Type B pancreatic cell (in vitro differentiated cells): ENCODE data around the gene TSHZ2. TPM values are rescaled to one million over a fixed set of nuclear protein-coding genes. Genes with fewer than 3 reads are reported as not detected.
A peak's percentile ranks its signal among the peaks of the same experiment; 100 is the strongest.

Experiments
- DNase-seq: peaks from one replicate; pipeline ENCODE4 v3.0.0; 2021; ENCODE audit warnings: mixed read lengths; ENCODE audit not compliant: unreplicated experiment; ENCODE audit errors: extremely low spot score
- H3K27ac Mint-ChIP-seq: 2 replicates; pipeline ENCODE4 v1.8.0; 2021; ENCODE audit warnings: mild to moderate bottlenecking, mixed read lengths
- H3K27me3 Mint-ChIP-seq: 2 replicates; pipeline ENCODE4 v1.8.0; 2021; ENCODE audit warnings: mixed read lengths
- H3K36me3 Mint-ChIP-seq: 2 replicates; pipeline ENCODE4 v1.8.0; 2021; ENCODE audit warnings: mixed read lengths
- H3K4me1 Mint-ChIP-seq: one replicate; pipeline ENCODE4 v1.8.0; 2021; ENCODE audit warnings: mixed read lengths; ENCODE audit not compliant: unreplicated experiment
- H3K4me3 Mint-ChIP-seq: 2 replicates; pipeline ENCODE4 v1.8.0; 2021; ENCODE audit warnings: mild to moderate bottlenecking, mixed read lengths
- H3K9me3 Mint-ChIP-seq: 2 replicates; pipeline ENCODE4 v1.8.0; 2021; ENCODE audit warnings: mixed read lengths
- total RNA-seq: library from RNA; stranded (reverse); gene quantifications from 2 replicates; pipeline ENCODE4 v1.2.1, GENCODE V29; 2021; ENCODE audit warnings: low replicate concordance
- TF ChIP-seq, protein P1 (sequence below): fragments of 200-600 bp; sonication (generic); conservative IDR thresholded peaks from 2 replicates; pipeline ENCODE4 v1.5.0; 2021; ENCODE audit warnings: antibody characterized with exemption, mild to moderate bottlenecking

TSHZ2 gene
- total RNA-seq, 1 donor from 2014 or later, result 45.5 TPM

DNA sequence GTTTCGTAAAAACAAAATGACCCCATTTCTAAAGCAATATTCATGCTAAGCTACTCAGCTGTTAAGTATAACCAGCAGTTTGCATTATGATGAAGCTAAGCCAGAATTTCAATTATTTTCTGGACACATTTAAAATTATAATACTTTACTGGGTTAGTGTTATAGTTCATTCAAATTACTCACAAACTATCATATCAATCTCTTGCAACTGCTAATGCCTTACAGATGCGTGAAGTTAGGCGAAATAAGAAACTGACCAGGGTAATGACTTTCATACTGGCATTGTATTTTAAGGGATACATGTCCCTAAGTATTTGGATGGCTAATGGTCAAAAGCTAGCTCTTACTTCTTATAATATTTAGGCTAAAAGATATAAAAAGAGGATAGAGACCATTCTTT is 249.6 kb downstream of the TSHZ2 start:
- no peak overlapping the region for H3K4me3 Mint-ChIP-seq
- TF ChIP-seq, protein P1, sequence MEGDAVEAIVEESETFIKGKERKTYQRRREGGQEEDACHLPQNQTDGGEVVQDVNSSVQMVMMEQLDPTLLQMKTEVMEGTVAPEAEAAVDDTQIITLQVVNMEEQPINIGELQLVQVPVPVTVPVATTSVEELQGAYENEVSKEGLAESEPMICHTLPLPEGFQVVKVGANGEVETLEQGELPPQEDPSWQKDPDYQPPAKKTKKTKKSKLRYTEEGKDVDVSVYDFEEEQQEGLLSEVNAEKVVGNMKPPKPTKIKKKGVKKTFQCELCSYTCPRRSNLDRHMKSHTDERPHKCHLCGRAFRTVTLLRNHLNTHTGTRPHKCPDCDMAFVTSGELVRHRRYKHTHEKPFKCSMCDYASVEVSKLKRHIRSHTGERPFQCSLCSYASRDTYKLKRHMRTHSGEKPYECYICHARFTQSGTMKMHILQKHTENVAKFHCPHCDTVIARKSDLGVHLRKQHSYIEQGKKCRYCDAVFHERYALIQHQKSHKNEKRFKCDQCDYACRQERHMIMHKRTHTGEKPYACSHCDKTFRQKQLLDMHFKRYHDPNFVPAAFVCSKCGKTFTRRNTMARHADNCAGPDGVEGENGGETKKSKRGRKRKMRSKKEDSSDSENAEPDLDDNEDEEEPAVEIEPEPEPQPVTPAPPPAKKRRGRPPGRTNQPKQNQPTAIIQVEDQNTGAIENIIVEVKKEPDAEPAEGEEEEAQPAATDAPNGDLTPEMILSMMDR, result no peak

DNA sequence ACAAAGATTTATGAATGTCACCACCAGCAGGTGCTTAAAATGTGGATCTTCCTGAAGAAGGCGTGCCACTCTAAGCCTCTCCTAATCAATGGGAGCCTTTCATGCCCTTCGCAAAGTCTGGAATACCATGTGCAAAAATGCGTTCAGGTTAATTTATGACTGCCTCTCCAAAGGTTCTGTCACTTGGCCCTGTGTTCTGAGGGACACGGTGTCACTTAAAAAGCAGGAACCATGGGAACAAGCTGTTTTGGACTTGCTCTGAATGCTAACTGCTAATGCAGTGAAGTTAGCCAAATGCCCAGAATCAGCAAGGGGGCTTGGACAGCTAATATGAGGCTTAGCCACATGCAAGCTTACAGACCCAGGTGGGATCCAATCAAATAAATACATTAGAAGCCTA is 250.3 kb downstream of the TSHZ2 start:
- H3K27me3 Mint-ChIP-seq, result no peaks in the 10 kb centered on the region
- peaks cover 37% of the 10 kb centered on the region for H3K4me1 Mint-ChIP-seq
- no peak overlapping the region for H3K4me3 Mint-ChIP-seq
- no peak overlapping the region for H3K27ac Mint-ChIP-seq
- peaks cover 11% of the 10 kb centered on the region for H3K36me3 Mint-ChIP-seq
- TF ChIP-seq, protein P1, result no peak
- DNase-seq, result no peak
- H3K9me3 Mint-ChIP-seq, result peaks cover 6% of the 10 kb centered on the region

More for the DNA sequence above, 249.6 kb downstream of the TSHZ2 start:
- Mint-ChIP-seq H3K36me3 (peaks cover 11% of the 10 kb centered on the region), H3K9me3 (peaks cover 6% of the 10 kb centered on the region), H3K27me3 (peaks cover 3% of the 10 kb centered on the region), H3K4me1 (peaks cover 37% of the 10 kb centered on the region), H3K27ac (no peak overlapping the region)
- no peak for DNase-seq

DNA sequence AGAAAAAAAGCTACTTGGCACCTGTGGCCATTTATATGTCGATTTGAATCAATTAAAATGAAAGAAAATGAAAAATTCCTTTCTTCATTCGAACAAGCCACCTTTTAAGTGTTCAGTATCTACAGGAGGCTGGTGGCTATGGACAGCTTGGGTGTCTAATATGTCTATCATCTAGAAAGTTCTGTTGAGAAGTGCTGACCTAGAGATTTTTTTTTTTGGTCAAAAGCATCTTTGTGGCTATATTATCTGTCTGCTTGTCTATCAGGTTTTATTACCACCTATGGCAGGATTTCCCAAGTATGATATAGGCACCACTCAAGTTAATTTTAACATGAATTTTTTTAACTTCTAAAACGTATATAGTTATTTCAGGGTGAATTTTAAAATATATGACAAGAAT is 250.8 kb downstream of the TSHZ2 start:
- Mint-ChIP-seq H3K27ac (no peak overlapping the region), H3K36me3 (peaks cover 14% of the 10 kb centered on the region), H3K4me3 (no peak overlapping the region), H3K4me1 (peaks cover 42% of the 10 kb centered on the region), H3K27me3 (no peaks in the 10 kb centered on the region), H3K9me3 (peaks cover 9% of the 10 kb centered on the region)
- TF ChIP-seq, protein P1, result no peak
- no peak for DNase-seq

DNA sequence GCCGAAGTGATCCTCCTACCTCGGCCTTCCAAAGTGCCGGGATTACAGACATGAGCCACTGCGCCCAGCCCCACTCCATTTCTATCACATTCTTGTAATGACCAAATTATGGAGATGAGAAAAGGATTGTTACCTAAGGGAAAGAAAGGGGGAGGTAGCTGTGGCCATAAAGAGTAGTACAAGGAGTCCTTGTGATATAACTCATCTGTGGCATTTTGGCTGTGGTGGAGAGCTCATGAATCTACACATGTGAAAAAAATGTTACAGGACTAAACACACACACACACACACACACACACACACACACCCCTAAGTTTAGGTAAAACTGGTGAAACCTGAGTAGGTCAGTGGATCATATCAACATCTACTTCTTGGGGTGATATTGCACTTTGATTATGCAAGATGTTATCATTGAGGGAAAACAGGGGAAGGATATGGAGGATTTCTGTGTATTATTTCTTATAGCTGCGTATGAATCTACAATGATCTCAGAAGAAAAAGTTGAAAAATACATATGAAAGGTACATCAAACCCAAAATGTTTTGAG is 251.5 kb downstream of the TSHZ2 start:
- peaks cover 14% of the 10 kb centered on the region for H3K36me3 Mint-ChIP-seq
- H3K4me3 Mint-ChIP-seq, result no peak overlapping the region
- DNase-seq, result no peak
- peaks cover 9% of the 10 kb centered on the region for H3K9me3 Mint-ChIP-seq
- H3K27me3 Mint-ChIP-seq, result no peaks in the 10 kb centered on the region
- H3K27ac Mint-ChIP-seq, result no peak overlapping the region
- TF ChIP-seq, protein P1, result no peak
- peaks cover 43% of the 10 kb centered on the region for H3K4me1 Mint-ChIP-seq

DNA sequence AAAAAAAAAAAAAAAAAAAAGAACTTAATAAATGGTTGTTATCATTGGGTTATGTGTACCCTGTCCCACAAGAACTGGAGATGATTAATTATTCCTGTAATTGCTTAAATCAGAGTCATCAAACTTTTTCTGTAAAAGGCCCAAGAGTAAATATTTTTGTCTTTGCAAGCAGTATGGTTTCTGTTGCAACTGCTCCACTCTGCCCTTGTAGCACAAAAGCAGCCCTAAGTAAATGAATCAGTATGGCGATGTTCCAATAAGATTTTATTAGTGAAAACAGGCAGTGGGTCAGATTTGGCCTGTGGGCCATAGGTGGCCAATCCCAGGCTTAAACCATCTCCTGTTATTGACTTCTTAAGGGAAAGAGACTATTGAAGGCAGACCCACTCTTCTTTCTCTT is 252.7 kb downstream of the TSHZ2 start:
- H3K36me3 Mint-ChIP-seq, result peaks cover 11% of the 10 kb centered on the region
- H3K27ac Mint-ChIP-seq, result no peak overlapping the region
- DNase-seq, result no peak
- no peaks in the 10 kb centered on the region for H3K27me3 Mint-ChIP-seq
- H3K9me3 Mint-ChIP-seq, result peaks cover 7% of the 10 kb centered on the region
- no peak overlapping the region for H3K4me3 Mint-ChIP-seq
- H3K4me1 Mint-ChIP-seq, result peaks cover 43% of the 10 kb centered on the region
- TF ChIP-seq, protein P1, result no peak

DNA sequence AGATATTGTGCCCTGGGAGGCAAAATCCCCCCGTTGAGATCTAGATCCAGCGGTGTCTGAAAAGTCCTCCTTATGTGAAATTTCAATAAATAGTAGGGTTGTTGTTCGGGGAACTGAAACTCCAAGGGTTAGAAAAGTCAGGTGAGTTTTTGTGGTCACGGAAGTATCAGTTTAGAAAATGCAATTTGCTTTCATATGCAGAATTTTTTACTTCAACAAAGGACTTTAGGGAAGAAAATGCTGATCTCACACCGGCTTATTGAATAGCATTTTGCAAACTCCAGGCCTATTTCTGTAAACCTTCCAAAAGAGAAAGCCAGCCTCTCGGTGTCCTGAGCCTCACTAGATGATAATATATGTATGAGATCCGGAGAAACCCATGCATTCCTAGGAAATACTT is 254.7 kb downstream of the TSHZ2 start:
- peak overlapping the region; percentile 14 for H3K27ac Mint-ChIP-seq
- H3K9me3 Mint-ChIP-seq, result peaks cover 3% of the 10 kb centered on the region
- H3K4me3 Mint-ChIP-seq, result no peak overlapping the region
- peaks cover 34% of the 10 kb centered on the region for H3K4me1 Mint-ChIP-seq
- TF ChIP-seq, protein P1, result no peak
- H3K27me3 Mint-ChIP-seq, result no peaks in the 10 kb centered on the region
- no peak for DNase-seq
- peaks cover 3% of the 10 kb centered on the region for H3K36me3 Mint-ChIP-seq
